HG03159 (cell line): Measurements from ENCODE around the gene SNX6.
A peak's percentile ranks its signal among the peaks of the same experiment; 100 is the strongest.
"Not testable (repeated sequence)": the region's sequence is repeated elsewhere in the genome, so short reads cannot be mapped to it uniquely, and the experiment has no call there.

Experiments
- ATAC-seq: cut with Tn5 transposase; IDR thresholded peaks from one replicate; pipeline ENCODE4 v1.9.1; 2021; ENCODE audit warnings: mild to moderate bottlenecking, moderate library complexity; ENCODE audit not compliant: unreplicated experiment

The SNX6 gene

GRCh38 chr14:34629657-34630529 is at the start of gene SNX6:
TSS of gene SNX6 (minus strand) at chr14:34630148. CDS start at chr14:34630116, 32 bp downstream.
- ATAC-seq, result peak; percentile 92

GRCh38 chr14:34678735-34679134 is 48.8 kb upstream of the SNX6 start:
- ATAC-seq, result no peak

- ATAC-seq, result no peak
Measured at GRCh38 chr14:34678306-34678705, 48.4 kb upstream of the SNX6 start.

- no peak for ATAC-seq
Measured at GRCh38 chr14:34676516-34677211, 46.7 kb upstream of the SNX6 start.

GRCh38 chr14:34673702-34674101 is 43.8 kb upstream of the SNX6 start:
- ATAC-seq, result no peak

- no peak for ATAC-seq
Measured at GRCh38 chr14:34671716-34672115, 41.8 kb upstream of the SNX6 start.

- ATAC-seq, result no peak
Measured at GRCh38 chr14:34668111-34668510, 38.2 kb upstream of the SNX6 start.

GRCh38 chr14:34667007-34667406 is 37.1 kb upstream of the SNX6 start:
- ATAC-seq, result no peak

- no peak for ATAC-seq
Measured at GRCh38 chr14:34665785-34666435, 36.0 kb upstream of the SNX6 start.

- no peak for ATAC-seq
Measured at GRCh38 chr14:34662561-34663088, 32.7 kb upstream of the SNX6 start.

- no peak for ATAC-seq
Measured at GRCh38 chr14:34660796-34661195, 30.8 kb upstream of the SNX6 start.

- no peak for ATAC-seq
Measured at GRCh38 chr14:34655959-34656358, 26.0 kb upstream of the SNX6 start.

GRCh38 chr14:34653073-34653472 is 23.1 kb upstream of the SNX6 start:
- ATAC-seq, result not testable (repeated sequence)

GRCh38 chr14:34652348-34652747 is 22.4 kb upstream of the SNX6 start:
- ATAC-seq, result not testable (repeated sequence)

- ATAC-seq, result no peak
Measured at GRCh38 chr14:34650786-34651584, 21.0 kb upstream of the SNX6 start.

GRCh38 chr14:34650006-34650405 is 20.1 kb upstream of the SNX6 start:
- ATAC-seq, result not testable (repeated sequence)

- ATAC-seq, result no peak
Measured at GRCh38 chr14:34649344-34649743, 19.4 kb upstream of the SNX6 start.

GRCh38 chr14:34646570-34647255 is 16.8 kb upstream of the SNX6 start:
- ATAC-seq, result no peak

- no peak for ATAC-seq
Measured at GRCh38 chr14:34643361-34643760, 13.4 kb upstream of the SNX6 start.

- ATAC-seq, result no peak
Measured at GRCh38 chr14:34642595-34642994, 12.6 kb upstream of the SNX6 start.
